ENCODE measurements around the gene USP6.
"Not testable (repeated sequence)": the region's sequence is repeated elsewhere in the genome, so short reads cannot be mapped to it uniquely, and the experiment has no call there.

Gene USP6

DNA sequence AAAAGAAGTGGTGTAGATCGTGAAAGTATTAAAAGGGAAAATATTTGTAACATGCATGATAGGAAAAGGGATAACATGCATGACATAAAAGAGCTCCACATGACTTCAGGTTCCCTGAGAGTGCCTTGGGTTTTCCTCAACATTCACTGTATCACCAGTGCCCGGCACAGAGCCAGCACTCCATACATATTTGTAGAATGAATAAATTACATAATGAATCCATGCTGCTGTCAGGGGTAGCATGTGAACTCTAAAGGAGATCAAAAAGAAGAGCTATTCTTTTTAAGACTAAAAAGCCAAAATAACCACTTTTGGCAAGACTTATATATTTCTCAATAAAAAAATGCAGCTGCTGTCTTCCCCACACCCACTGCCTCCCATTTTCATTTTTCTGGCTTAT, 78.5 kb downstream of the USP6 start:
- DNase-seq (ENCODE audit: low read depth), result no peak

DNA sequence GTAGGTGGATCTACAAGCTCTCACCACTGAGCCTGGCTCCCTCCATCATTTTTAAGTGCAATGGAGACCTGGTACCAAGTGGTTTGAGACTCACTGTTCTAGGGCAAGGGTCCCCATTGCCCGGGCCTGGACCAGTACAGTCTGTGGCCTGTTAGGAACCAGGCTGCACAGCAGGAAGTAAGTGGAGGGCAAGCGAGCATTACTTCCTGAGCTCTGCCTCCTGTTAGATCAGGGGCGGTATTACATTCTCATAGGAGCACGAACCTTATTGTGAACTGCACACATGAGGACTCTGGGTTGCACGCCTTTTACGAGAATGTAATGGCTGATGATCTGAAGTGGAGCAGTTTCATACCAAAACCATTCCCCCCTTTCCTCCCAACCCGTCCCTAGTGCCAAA, 82.6 kb downstream of the USP6 start:
- no peak for DNase-seq (ENCODE audit: low read depth)

- DNase-seq (ENCODE audit: low read depth), result no peak
Observed at GRCh38 chr17:5200360-5200759, 84.5 kb downstream of the USP6 start.

- no peak for DNase-seq (ENCODE audit: low read depth)
Observed at GRCh38 chr17:5201011-5201410, 85.2 kb downstream of the USP6 start.

DNA sequence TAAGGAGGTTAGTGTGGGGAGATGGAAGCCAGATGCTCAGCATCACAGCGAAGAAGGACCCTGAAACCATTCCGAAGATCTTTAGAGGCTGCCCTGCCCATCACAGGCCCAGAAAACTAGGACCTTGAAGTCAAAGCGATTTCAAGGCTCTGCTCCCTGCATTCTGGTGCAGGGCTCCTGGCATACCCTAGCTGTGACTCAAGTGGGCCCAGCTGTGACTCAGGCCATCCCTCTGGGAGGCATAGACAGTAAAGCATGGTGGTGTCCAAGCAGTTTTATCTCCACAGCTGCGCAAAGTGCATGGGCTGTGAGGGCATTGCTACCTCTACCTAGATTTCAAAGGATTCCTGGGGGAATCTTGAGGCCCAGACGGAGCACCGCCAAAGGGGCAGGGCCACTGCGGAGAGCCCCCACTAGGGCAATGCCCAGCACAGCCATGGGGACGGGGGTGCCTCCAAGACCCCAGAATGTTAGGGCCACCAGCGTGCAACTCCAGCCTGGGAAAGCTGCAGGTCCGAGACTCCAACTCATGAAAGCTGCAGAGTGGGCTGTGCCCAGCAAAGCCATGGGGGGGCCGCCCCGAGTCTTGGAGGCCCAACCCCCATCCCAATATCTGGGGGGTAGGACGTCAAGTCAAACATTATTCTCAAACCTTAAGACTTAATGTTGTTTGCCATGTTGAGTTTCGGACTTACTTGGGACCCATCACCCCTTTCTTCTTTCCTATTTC, 87.5 kb downstream of the USP6 start:
- DNase-seq (ENCODE audit: low read depth), result no peak

- DNase-seq (ENCODE audit: low read depth), result no peak
Observed at GRCh38 chr17:5203908-5204294, 88.1 kb downstream of the USP6 start.

DNA sequence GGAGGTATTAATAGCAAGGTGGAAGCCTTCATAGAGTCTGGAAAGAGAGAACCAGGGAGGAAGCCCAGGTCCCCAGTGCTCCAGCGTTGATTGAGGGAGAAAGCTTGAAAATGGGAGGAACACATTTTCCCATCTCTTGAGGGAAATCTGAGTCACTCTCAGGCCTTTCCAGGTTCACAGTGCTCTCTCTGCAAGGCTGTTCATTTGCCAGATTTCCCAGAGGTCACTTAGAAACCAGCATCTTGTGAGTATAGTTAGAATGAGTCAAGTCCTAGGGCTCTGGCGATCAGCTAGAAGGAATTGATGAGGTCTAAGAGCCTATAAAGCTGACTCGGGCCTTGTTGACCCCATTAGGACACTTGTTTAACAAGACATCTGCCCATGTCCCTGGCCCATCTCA, 93.6 kb downstream of the USP6 start:
- DNase-seq (ENCODE audit: low read depth), result no peak

GRCh38 chr17:5210091-5210490, 94.3 kb downstream of the USP6 start:
- no peak for DNase-seq (ENCODE audit: low read depth)

GRCh38 chr17:5210614-5211252, 94.9 kb downstream of the USP6 start:
- DNase-seq (ENCODE audit: low read depth), result no peak

GRCh38 chr17:5211458-5211857, 95.6 kb downstream of the USP6 start:
- DNase-seq (ENCODE audit: low read depth), result no peak

DNA sequence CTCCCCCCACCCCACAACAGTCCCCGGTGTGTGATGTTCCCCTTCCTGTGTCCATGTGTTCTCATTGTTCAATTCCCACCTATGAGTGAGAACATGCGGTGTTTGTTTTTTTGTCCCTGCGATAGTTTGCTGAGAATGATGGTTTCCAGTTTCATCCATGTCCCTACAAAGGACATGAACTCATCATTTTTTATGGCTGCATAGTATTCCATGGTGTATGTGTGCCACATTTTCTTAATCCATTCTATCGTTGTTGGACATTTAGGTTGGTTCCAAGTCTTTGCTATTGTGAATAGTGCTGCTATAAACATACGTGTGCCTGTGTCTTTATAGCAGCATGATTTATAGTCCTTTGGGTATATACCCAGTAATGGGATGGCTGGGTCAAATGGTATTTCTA, 101.7 kb downstream of the USP6 start:
- DNase-seq (ENCODE audit: low read depth), result not testable (repeated sequence)

DNA sequence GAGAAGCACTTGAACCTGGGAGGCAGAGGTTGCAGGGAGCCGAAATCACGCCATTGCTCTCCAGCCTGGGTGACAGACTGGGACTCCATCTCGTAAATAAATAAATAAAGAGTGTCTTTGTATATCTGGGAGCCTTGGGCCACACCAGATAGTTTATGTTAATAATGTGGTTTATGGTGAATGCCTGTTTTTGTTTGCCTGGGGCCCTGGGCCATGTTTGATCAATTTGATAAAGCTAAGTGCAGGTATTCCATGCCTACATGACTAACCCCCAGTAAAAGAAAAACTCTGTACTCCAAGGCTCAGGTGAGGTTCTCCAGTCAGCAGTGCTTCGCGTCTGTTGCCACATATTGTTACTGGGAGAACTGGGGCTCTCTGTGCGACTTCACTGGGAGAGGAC, 103.7 kb downstream of the USP6 start:
- DNase-seq (ENCODE audit: low read depth), result no peak

DNA sequence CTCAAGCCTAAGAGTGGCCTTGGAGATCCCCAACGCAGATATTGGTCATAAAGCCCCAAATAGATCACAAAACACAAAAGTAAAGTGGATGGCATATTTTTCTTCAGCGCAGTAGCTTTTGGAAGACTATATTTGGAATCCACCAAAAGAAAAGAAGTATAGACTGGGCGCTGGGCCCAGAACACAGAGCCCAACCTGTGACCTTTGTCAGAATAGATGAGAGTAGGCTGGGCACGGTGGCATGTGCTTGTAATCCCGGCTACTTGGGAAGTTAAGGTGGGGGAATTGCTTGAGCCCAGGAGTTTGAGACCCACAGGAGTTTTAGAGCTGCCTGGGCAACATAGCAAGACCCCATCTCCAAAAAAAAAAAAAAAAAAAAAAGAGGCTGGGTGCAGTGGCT, 104.2 kb downstream of the USP6 start:
- DNase-seq (ENCODE audit: low read depth), result no peak

- not testable (repeated sequence) for DNase-seq (ENCODE audit: low read depth)
Observed at GRCh38 chr17:5221912-5222311, 106.1 kb downstream of the USP6 start.
